Stimulated activated CD4-positive, alpha-beta T cell treated with anti-CD3 and anti-CD28 coated beads, Interleukin-4, amount 100 ng/mL, for 4 hours (primary cell): Measurements from ENCODE around the gene ALPL.
"Not testable (repeated sequence)": the region's sequence is repeated elsewhere in the genome, so short reads cannot be mapped to it uniquely, and the experiment has no call there.

Experiments used
- DNase-seq, 2 experiments: peaks; one replicate each; pipeline ENCODE4 v3.0.0-alpha.2; 2020

The ALPL gene

DNA sequence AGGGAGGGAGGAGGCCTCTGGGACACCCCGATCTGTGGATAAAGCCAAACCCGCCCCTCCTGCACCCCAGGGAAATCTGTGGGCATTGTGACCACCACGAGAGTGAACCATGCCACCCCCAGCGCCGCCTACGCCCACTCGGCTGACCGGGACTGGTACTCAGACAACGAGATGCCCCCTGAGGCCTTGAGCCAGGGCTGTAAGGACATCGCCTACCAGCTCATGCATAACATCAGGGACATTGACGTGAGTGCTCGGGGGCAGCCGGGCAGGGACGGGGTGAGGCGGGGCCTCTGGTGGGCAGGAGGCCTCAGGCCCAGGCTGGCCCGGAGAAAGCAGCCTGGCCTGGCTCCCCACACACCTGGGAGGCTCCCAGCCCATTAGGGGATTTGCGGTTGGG is 54.7 kb downstream of the ALPL start:
- no peak for DNase-seq

DNA sequence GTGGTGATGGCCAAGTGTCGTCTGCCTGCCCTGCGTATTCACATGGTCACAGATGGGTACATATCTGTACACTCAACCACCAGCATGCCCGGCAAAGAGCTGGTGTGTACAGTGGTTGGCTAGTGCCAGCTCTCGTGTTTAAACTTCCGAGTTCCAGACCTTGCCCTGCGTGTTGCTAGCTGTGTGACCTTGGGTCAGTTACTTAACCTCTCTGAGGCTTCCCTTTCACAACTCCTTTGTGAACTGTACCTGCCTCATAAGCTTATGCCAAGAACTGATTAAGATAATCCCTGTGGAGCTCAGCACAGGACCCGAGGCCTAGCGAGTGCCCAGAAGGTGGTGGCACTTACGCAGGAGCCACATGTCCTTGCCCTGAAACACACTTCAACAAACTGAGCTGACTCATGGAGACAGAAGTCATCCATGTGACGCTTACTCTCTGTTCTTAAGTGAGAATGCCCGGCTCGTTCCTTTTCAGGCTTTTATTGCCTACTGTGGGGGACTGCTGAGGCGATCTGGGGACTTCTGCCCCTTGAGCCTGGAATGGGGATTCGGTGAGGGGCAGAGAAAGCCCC is 55.4 kb downstream of the ALPL start:
- no peak for DNase-seq

GRCh38 chr1:21565285-21565684 is 56.1 kb downstream of the ALPL start:
- no peak for DNase-seq

DNA sequence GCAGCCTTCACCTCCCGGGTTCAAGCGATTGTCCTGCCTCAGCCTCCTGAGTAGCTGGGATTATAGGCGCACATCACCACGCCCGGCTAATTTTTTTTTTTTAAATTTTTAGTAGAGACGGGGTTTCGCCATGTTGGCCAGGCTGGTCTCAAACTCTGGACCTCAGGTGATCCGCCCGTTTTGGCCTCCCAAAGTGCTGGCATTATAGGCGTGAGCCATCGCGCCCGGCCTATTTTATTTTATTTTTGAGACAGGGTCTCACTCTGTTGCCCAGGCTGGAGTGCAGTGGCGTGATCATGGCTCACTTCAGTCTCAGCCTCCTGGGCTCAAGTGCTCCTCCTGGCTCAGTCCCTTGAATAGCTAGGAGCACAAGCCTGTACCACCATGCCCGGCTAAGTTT is 57.1 kb downstream of the ALPL start:
- DNase-seq, result not testable (repeated sequence)

DNA sequence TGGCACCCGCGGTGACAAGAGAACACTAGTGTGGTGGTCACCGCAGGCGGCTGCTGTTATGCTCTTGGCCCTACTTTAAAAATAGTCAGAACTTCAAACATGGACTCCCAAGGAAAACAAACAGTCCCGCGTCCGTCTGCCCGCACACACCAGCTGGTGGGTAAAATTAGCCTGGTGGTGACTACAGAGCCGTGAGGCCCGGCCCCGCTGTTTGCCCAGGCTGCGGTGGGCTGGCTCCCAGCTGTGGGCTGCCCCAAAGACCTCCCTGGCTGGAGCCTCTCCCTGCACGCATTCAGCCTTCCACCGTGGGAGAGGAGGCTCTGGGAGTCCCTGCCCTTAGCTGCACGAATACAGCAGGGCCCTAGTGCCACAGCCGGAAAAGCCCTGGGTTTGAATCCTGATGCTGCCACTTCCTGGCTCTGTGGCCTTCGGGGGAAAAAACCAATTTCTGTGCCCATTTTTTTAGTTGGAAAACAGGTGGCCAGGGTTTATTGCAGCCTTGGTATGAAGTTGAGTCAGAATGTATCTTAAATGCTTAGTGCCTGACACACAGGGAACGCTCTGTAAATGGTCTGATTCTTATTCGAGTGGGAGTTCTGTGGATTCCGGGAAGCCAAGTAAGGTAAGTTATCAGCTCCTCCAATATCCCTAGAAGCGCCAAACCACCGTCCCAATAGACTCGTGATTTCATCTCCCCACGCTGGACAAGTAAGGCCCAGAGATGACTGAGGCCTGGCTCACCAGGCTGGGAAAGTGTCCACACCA is 58.2 kb downstream of the ALPL start:
- DNase-seq, result no peak

DNA sequence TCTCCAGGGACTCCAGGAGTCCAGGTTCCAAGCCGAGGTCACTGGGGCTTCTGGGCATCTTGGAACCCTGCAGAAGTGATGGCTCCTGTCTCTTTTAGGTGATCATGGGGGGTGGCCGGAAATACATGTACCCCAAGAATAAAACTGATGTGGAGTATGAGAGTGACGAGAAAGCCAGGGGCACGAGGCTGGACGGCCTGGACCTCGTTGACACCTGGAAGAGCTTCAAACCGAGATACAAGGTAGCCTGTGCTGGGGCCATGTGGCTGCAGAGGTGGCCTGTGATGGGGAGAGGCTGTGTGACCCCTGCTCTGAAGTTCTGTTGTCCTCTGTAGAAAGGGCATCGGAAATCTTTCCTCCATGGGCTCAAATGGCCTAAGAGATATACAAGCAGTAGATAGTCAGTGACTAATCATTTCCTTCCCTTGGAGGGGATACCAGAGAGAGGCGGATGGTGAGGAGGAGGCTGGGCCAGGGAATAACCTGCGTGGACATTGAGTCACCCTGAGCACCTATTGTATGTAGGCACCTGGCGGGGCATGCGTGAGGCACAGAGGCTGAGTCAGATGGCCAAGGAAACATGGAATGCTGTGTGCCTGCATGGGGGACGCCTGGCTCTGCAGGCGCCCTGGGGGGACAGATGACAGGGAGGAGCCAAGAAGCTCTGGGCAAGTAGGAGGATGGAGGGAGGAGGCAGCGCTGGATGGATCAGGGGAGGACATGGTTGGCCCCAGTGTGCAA is 59.0 kb downstream of the ALPL start:
- DNase-seq, result no peak

GRCh38 chr1:21568809-21569385 is 59.7 kb downstream of the ALPL start:
- DNase-seq, result no peak

GRCh38 chr1:21569820-21570527 is 60.8 kb downstream of the ALPL start:
- DNase-seq, result no peak

- DNase-seq, result no peak
These were observed 61.3 kb downstream of the ALPL start for GRCh38 chr1:21570528-21570875.

- DNase-seq, result no peak
These were observed 61.7 kb downstream of the ALPL start for GRCh38 chr1:21570885-21571284.

DNA sequence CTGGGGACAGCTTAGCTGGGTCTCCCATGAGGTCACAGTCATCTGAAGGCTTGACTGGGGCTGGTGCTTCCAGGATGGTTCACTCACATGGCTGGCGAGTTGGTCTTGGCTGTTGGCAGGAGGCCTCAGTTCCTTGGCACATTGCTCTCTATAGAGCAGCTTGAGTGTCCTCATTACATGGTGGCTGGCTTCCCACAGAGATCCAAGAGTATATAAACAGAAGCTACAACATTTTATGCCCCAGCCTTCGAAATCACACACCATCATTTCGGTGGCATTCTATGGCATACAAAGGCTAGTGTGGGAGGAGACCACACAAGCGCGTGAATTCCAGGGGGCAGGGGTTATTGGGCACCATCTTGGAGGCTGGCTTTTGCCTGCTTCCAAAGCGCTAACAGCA is 63.0 kb downstream of the ALPL start:
- no peak for DNase-seq

GRCh38 chr1:21572735-21573277 is 63.6 kb downstream of the ALPL start:
- no peak for DNase-seq

- no peak for DNase-seq
These were observed 64.3 kb downstream of the ALPL start for GRCh38 chr1:21573475-21573874.

- DNase-seq, result peak in 1 of 2 experiments; percentile 6
These were observed 64.8 kb downstream of the ALPL start for GRCh38 chr1:21573971-21574465.

GRCh38 chr1:21574466-21575151 is 65.4 kb downstream of the ALPL start:
- DNase-seq, result no peak

GRCh38 chr1:21575351-21575942 is 66.2 kb downstream of the ALPL start:
- no peak for DNase-seq

- no peak for DNase-seq
These were observed 67.0 kb downstream of the ALPL start for GRCh38 chr1:21576031-21576797.

DNA sequence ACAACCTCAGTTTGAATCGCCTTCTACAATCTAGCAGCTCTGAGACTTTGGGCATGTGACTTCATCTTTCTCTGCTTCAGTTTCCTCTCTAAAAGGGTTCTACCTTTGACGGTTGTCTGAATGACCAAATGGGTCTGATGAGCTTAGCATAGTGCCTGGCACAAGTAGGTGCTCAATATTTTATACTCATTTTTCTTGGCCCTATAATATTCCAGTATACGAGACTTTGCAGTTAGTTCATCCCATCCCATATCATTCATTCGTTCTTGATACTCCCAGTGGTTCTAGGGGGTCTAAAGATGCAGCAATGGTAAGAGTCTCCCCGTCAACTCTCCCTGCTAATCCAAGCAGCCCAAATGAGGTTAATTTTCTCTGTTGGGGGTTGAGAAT is 67.6 kb downstream of the ALPL start:
- DNase-seq, result no peak

DNA sequence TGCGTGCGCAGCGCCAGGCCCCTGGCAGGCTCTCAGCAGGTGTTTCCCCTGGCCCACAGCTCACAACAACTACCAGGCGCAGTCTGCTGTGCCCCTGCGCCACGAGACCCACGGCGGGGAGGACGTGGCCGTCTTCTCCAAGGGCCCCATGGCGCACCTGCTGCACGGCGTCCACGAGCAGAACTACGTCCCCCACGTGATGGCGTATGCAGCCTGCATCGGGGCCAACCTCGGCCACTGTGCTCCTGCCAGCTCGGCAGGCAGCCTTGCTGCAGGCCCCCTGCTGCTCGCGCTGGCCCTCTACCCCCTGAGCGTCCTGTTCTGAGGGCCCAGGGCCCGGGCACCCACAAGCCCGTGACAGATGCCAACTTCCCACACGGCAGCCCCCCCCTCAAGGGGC is 68.1 kb downstream of the ALPL start:
- no peak for DNase-seq

DNA sequence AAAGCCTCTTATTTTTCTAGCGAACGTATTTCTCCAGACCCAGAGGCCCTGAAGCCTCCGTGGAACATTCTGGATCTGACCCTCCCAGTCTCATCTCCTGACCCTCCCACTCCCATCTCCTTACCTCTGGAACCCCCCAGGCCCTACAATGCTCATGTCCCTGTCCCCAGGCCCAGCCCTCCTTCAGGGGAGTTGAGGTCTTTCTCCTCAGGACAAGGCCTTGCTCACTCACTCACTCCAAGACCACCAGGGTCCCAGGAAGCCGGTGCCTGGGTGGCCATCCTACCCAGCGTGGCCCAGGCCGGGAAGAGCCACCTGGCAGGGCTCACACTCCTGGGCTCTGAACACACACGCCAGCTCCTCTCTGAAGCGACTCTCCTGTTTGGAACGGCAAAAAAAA is 68.7 kb downstream of the ALPL start:
- no peak for DNase-seq

DNA sequence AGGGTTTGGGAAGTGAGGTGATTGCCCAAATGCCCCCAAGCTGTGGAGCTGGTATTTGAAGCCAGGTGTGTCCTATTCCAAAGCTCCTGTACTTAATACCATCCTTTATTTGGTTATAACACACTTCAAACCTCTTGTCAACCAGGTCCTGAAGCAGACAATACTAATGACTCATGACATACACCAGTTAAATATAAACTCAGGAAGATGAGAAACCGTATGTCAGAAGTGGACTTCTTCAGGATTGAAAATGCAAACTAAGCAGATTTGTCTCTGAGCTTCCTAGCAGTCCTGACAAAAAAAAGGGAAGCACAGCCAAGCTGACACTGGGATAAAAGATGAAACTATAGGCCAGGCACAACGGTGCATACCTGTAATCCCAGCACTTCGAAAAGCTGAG is 70.6 kb downstream of the ALPL start:
- no peak for DNase-seq
